Activated CD8-positive, alpha-beta T cell treated with anti-CD3 and anti-CD28 coated beads for 36 hours (primary cell): ENCODE measurements around the gene PDE1C. TPM values are rescaled to one million over a fixed set of nuclear protein-coding genes. Genes with fewer than 3 reads are reported as not detected.

Source experiments
- ATAC-seq: fragments of 200-7000 bp; cut with Tn5 transposase; one replicate; pipeline ENCODE4 v1.10.0; 2021; ENCODE audit warnings: mild to moderate bottlenecking, moderate library complexity
- CTCF ChIA-PET: fragments of 350-600 bp; sonication (Branson Sonifier 250); formaldehyde crosslinking; loops from one replicate; lab custom pipeline; 2021; ENCODE audit warnings: antibody characterized with exemption; lab: Charles Lee
- POLR2A ChIA-PET: fragments of 350-600 bp; sonication (Branson Sonifier 250); formaldehyde crosslinking; loops from one replicate; lab custom pipeline; 2021; ENCODE audit warnings: antibody characterized with exemption; lab: Charles Lee
- DNase-seq: peaks from one replicate; pipeline ENCODE4 v3.0.0-alpha.2; 2020
- H3K27ac Mint-ChIP-seq: one replicate; pipeline ENCODE4 v1.8.0; 2021; ENCODE audit warnings: mild to moderate bottlenecking, mixed read lengths
- H3K27me3 Mint-ChIP-seq: one replicate; pipeline ENCODE4 v1.8.0; 2021; ENCODE audit warnings: mixed read lengths
- H3K36me3 Mint-ChIP-seq: one replicate; pipeline ENCODE4 v1.8.0; 2021; ENCODE audit warnings: low read depth, mixed read lengths
- H3K4me1 Mint-ChIP-seq: one replicate; pipeline ENCODE4 v1.8.0; 2021; ENCODE audit warnings: low read depth, mixed read lengths
- H3K4me3 Mint-ChIP-seq: one replicate; pipeline ENCODE4 v1.8.0; 2021; ENCODE audit warnings: mild to moderate bottlenecking, moderate library complexity, mixed read lengths
- H3K9me3 Mint-ChIP-seq: one replicate; pipeline ENCODE4 v1.8.0; 2021; ENCODE audit warnings: mixed read lengths
- CTCF ChIP-seq: fragments of 200-600 bp; IDR thresholded peaks from one replicate; pipeline ENCODE4 v1.8.0; 2022; ENCODE audit warnings: antibody characterized with exemption, mild to moderate bottlenecking
- intact Hi-C: fragments of 100-400 bp; cut with micrococcal nuclease; formaldehyde crosslinking; loops from one replicate; pipeline ENCODE4 v1.10.0; 2022
- total RNA-seq, 2 experiments: library from RNA; stranded (reverse); gene quantifications; one replicate each; pipeline ENCODE4 v1.2.3, GENCODE V29; 2021

PDE1C gene
- total RNA-seq, 2 experiments from 2014 or later: not detected

GRCh38 chr7:31748084-31748483 lies 322.1 kb downstream of the PDE1C start:
- ChIA-PET CTCF (no interaction called here), POLR2A (no interaction called here)
- DNase-seq (no peak), ATAC-seq (no peak)
- H3K27me3 Mint-ChIP-seq: peaks cover 3% of the 10 kb centered on the region
- intact Hi-C loops: loop anchor here (10.0 kb wide), 2 partner anchors 457 to 727 kb away; no protein-coding TSS in a partner anchor
- no peak overlapping the region for H3K4me3 Mint-ChIP-seq
- H3K4me1 Mint-ChIP-seq: no peaks in the 10 kb centered on the region
- H3K27ac Mint-ChIP-seq: no peak overlapping the region
- no peaks in the 10 kb centered on the region for H3K36me3 Mint-ChIP-seq
- no peak for TF ChIP-seq CTCF
- H3K9me3 Mint-ChIP-seq: no peaks in the 10 kb centered on the region

- Mint-ChIP-seq H3K4me1 (no peaks in the 10 kb centered on the region), H3K27me3 (peaks cover 3% of the 10 kb centered on the region), H3K9me3 (no peaks in the 10 kb centered on the region), H3K4me3 (no peak overlapping the region), H3K36me3 (no peaks in the 10 kb centered on the region), H3K27ac (no peak overlapping the region)
- CTCF ChIA-PET: no interaction called here
- TF ChIP-seq CTCF: no peak
- DNase-seq: no peak
- no peak for ATAC-seq
- intact Hi-C loops: loop anchor here (10.0 kb wide), 2 partner anchors 457 to 727 kb away; no protein-coding TSS in a partner anchor
- POLR2A ChIA-PET: no interaction called here
Observed at GRCh38 chr7:31747553-31747952, 322.7 kb downstream of the PDE1C start.

- ChIA-PET POLR2A (no interaction called here), CTCF (interaction anchor here (0.7 to 1.2 kb wide), 12 partner anchors 9 to 735 kb away, joined by 3 to 6 read pairs (median 3); no protein-coding TSS in a partner anchor)
- Mint-ChIP-seq H3K27me3 (peaks cover 3% of the 10 kb centered on the region), H3K9me3 (no peaks in the 10 kb centered on the region), H3K36me3 (no peaks in the 10 kb centered on the region), H3K27ac (no peak overlapping the region), H3K4me3 (no peak overlapping the region), H3K4me1 (no peaks in the 10 kb centered on the region)
- intact Hi-C loops: loop anchor here (10.0 kb wide), 2 partner anchors 460 to 730 kb away; no protein-coding TSS in a partner anchor
- ATAC-seq: peak; percentile 51
- DNase-seq: peak; percentile 68
- peak; percentile 75 for TF ChIP-seq CTCF
Observed at GRCh38 chr7:31744294-31744874, 325.8 kb downstream of the PDE1C start.

GRCh38 chr7:31741852-31742251 lies 328.4 kb downstream of the PDE1C start:
- H3K27ac Mint-ChIP-seq: no peak overlapping the region
- ChIA-PET POLR2A (no interaction called here), CTCF (interaction anchor here (0.9 kb wide), 1 partner anchor 14 kb away, joined by 4 read pairs; no protein-coding TSS in a partner anchor)
- H3K9me3 Mint-ChIP-seq: no peaks in the 10 kb centered on the region
- no peaks in the 10 kb centered on the region for H3K36me3 Mint-ChIP-seq
- H3K4me3 Mint-ChIP-seq: no peak overlapping the region
- no peak for TF ChIP-seq CTCF
- intact Hi-C loops: loop anchor here (10.0 kb wide), 2 partner anchors 463 to 733 kb away; no protein-coding TSS in a partner anchor
- DNase-seq (no peak), ATAC-seq (no peak)
- H3K27me3 Mint-ChIP-seq: peaks cover 3% of the 10 kb centered on the region
- H3K4me1 Mint-ChIP-seq: no peaks in the 10 kb centered on the region
